HG02610 (cell line): Measurements from ENCODE around the gene CYP4A22.
"Not testable (repeated sequence)": the region's sequence is repeated elsewhere in the genome, so short reads cannot be mapped to it uniquely, and the experiment has no call there.

Source experiments
- ATAC-seq: cut with Tn5 transposase; IDR thresholded peaks from one replicate; pipeline ENCODE4 v1.9.1; 2021; ENCODE audit warnings: mild to moderate bottlenecking, moderate library complexity; ENCODE audit not compliant: unreplicated experiment

CYP4A22 gene, protein sequence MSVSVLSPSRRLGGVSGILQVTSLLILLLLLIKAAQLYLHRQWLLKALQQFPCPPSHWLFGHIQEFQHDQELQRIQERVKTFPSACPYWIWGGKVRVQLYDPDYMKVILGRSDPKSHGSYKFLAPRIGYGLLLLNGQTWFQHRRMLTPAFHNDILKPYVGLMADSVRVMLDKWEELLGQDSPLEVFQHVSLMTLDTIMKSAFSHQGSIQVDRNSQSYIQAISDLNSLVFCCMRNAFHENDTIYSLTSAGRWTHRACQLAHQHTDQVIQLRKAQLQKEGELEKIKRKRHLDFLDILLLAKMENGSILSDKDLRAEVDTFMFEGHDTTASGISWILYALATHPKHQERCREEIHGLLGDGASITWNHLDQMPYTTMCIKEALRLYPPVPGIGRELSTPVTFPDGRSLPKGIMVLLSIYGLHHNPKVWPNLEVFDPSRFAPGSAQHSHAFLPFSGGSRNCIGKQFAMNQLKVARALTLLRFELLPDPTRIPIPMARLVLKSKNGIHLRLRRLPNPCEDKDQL

DNA sequence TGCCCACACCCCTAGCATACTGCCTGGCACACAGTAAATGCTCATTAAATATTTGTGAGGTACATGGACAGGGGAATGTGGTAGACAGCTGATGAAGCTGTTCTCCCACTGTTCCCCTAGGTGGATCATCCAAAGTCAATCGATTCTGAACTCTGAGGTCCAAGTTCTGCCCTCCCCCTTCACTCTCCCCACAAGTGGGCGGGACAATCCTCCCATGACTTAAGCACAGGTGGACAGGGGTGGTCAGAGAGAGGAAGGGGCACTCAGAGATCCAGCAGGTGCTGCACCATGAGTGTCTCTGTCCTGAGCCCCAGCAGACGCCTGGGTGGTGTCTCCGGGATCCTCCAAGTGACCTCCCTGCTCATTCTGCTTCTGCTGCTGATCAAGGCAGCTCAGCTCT, at the start of gene CYP4A22:
Gene CYP4A22 (plus strand): TSS at position 244 of the 400 bp plus-strand sequence. CDS start 45 bp downstream, at position 289.
- no peak for ATAC-seq

DNA sequence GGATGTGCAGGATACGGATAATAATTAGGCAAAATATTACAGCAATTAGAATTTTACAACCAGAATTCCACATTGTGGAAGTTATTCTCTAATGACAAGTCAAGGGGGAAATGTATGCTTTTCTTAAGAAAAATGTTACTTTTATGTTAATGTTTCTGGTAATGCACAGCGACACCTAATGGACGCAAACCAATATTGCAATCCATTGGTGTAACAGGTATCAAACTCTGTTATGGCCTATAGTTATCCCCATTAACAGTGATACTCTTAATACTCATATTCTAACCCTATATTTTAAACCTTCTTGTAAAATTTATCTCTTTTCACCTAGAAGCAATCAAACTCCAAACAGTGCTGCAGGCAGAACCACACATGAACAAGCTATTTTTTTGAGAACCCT, 47.9 kb upstream of the CYP4A22 start:
- not testable (repeated sequence) for ATAC-seq

DNA sequence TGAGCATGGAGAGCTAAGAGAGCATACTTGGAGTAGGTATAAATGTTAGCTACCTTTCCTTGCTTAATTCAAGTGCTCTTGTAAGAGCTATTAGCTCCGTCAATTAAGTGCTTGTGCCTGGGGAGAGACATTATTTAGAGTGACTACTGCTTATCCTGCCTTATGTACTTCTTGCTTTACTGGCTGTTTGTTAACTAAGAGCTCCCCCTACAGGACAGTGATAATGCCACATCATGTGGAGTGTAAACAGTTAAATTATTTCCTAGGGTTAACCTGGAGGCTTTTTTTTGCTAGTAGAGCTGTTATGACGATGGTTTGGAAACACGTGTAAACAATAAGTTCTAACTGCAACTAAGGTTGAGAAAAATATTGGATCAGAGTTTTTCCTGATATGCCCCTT, 45.8 kb upstream of the CYP4A22 start:
- ATAC-seq: not testable (repeated sequence)

DNA sequence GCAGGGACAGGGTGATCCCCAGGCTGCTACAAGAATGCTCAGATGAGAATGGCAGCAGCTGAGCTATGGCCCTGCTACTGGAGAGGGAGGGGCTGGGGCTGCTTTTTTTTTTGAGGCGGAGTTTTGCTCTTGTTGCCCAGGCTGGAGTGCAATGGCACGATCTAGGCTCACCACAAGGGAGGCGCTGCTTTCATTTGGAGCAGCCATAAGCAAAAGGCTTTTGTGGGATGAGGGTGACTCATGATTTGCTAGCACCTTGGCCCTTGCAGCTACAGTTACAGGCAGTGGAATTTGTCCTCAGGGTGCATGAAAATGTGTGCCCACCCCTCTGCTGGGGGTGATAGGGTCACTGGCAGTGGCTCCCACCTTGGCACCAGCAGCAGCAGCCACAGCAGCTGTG, 32.4 kb upstream of the CYP4A22 start:
- ATAC-seq: no peak

DNA sequence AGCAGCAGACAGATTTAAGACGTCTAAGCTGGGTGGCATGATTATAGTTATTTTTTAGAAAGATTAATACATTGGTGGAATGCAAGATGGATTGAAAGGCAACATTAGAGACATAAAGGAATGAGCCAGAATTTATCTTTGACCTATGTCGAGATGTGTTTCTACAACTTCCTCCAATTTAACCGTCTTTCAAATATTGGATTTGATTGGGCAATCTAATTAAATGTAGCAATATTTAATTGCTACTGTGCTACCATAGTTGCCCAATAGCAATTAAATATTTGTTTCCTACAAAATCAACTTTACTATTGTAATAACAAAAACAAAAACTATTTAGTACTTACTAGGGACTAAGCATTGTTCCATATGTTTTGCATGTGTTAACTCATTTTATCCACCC, 30.4 kb upstream of the CYP4A22 start:
- no peak for ATAC-seq

DNA sequence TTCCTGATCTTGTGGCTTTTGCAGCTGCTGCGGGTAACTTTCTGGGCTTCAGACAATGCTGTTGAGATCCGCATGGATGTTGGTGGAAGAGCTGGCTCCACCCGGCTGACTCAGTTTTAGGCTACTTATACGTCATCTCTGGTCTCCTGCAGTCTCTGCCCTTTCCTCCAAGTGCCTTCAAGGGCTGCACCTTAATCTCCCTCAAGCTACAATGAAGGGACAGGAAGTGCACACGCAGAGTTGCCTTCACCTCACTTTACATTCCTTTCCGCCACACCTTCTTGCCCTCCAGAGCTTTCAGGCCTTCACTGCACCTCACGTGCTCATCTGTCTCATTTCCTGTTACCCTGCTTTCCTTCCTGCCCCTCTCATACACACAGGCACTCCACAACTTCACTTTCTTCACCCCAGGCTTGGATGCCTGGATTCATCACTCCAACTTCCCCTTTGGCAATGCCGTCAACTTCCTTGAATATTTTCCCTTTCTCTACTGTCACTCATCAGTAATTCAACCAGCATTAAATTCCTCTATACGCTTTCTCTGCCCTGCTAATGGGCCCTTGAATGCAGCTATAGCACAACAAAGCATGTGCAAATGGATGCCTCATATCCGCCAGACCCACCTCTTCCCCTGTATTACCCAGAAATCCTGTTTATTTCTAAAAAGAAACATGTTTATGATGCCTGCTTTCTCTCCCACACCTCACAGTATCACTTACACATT, 29.2 kb upstream of the CYP4A22 start:
- ATAC-seq: not testable (repeated sequence)

DNA sequence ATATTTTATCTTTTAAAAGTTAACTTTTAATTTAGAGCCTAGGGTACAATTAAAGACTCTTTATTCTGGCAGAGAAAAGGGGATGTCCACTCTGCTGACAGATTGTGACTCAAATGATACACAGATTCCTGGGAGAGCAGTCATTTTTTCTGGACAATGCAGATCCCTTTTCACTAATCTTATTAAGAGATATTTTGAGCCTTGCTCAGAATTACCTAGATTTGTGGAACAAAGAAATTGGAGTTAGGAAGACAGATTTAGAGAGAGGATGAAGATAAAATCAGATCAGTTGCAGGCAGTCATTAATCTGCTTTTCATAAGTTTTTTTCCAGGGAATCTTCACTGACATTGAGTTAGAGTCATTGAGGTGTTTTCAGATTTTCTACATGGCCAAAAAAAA, 27.8 kb upstream of the CYP4A22 start:
- ATAC-seq: not testable (repeated sequence)

DNA sequence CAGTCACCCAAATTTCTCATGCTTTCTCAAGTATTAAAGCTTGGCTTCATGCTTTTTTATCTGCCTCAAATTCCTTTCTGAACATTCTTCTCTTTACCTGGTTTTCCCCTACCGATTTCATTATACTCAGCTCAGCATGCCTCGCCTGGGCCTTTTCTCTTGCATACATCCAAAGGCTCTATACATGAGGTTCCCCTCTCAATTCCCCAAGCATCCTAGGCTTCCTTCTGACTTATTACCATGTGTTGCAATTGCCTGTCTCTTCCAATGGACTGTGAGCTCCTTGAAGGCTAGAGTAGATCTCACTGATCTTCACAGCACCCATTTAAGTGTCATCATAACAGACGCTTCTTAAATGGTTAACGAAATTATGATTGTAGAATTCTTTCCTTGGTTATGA, 24.1 kb upstream of the CYP4A22 start:
- ATAC-seq: no peak

DNA sequence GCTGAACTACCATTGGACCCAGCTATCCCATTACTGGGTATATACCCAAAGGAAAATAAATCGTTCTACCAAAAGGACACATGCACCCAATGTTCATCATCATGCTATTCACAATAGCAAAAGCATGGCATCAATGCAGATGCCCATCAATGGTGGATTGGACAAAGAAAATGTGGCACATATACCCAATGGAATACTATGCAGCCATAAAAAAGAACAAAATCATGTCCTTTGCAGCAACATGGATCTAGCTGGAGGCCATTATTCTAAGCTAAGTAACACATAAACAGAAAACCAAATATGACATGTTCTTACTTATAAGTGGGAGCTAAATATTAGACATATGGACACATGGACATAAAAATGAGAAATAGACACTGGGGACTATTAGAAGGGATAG, 16.2 kb upstream of the CYP4A22 start:
- ATAC-seq: not testable (repeated sequence)

DNA sequence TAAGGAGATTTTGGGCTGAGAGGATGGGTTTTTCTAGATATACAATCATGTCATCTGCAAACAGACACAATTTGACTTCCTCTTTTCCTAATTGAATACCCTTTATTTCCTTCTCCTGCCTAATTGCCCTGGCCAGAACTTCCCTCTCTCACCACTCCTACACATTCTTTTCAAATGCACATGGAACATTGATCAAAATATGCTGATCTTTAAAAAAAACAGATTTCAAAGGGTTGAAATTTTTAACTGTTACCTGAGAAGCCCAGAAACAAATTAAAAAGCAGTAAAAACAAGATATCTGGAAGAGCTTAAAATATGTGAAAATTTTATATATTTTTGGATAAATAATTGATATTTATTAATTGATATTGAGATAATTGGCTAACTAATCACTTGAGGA, 12.4 kb upstream of the CYP4A22 start:
- ATAC-seq: not testable (repeated sequence)

DNA sequence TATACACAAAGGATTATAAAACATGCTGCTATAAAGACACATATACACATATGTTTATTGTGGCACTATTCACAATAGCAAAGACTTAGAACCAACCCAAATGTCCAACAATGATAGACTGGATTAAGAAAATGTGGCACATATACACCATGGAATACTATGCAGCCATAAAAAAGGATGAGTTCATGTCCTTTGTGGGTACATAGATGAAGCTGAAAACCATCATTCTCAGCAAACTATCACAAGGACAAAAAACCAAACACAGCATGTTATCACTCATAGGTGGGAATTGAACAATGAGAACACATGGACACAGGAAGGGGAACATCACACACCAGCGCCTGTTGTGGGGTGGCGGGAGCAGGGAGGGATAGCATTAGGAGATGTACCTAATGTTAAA, 10.2 kb upstream of the CYP4A22 start:
- not testable (repeated sequence) for ATAC-seq

DNA sequence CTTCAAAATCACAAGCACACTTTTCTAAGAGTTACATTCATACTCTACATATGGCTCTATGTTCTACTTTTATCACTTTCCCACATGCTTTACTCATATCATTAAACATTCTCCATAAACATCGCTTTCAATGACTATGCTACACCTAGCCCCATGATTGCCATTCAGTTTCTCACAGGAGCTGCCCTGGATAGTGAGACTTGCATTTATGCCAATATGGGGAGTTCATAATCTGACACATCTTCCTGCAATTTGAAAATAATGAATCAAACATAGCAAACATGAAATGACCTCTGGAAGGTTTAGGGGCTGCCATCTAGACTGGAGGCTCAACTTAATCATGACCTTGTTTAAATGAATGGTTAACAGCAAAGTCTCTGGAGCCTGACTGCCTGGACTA, 9.0 kb upstream of the CYP4A22 start:
- ATAC-seq: no peak

DNA sequence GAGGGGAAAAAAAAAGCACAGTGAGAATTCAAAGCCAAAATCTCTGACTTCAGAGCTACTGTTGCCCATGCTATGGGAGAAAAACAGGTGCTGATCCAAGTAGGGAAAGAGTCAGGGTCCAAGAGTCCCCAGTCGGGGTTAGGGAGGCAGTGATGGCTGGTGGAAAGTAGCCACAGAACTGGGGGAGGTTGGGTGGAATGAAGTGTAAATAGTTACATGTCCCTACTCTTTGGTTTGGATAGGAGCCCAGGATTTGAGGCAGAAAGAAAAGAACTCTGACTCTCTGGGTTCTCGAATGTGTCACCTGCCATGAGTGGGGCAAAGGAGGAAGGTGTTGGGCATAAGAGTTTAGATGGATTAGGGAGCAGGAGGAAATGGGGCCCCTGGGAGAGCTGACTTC, 8.4 kb upstream of the CYP4A22 start:
- ATAC-seq: not testable (repeated sequence)

DNA sequence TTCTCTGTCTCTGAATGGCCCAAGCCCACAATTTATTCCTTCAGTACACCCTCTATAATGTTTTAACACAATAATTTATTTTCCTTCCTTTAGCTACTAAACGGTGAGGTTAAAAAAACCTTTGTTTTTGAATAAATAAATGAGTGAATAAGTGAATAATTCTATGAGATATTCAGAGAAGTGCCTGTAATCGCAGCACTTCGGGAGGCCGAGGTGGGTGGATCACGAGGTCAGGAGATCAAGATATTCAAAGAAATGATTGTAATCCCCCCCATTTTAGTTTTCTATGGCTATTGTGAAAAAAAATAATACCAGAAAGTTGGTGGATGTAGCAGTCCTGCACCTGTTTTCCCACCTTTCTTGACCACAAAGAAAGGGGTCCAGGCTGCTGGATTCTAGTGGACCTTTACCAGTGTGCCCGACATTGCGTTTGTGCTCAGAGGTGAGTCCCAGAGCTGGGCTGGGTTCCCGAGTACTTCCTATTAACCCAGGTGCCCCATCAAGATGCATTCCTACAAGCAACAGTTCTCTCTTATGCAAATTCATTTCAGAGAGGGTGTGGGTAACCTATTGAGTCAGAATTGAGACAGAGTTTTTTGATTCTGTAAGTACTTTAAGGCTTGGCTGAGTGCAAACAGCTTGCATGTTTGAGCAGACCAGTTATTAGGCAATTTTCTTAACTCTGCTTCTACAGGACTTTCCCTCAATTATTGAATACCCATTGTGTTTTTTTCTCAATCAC, 7.6 kb upstream of the CYP4A22 start:
- ATAC-seq: not testable (repeated sequence)

DNA sequence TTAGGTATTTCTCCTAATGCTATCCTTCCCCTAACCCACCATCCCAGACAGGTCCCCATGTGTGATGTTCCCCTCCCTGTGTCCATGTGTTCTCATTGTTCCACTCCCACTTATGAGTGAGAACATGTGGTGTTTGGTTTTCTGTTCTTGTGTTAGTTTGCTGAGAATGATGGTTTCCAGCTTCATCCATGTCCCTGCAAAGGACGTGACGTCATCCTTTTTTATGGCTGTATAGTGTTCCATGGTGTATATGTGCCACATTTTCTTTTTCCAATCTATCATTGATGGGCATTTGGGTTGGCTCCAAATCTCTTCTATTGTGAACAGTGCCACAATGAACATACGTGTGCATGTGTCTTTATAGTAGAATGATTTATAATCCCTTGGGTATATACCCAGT, 4.6 kb upstream of the CYP4A22 start:
- not testable (repeated sequence) for ATAC-seq

DNA sequence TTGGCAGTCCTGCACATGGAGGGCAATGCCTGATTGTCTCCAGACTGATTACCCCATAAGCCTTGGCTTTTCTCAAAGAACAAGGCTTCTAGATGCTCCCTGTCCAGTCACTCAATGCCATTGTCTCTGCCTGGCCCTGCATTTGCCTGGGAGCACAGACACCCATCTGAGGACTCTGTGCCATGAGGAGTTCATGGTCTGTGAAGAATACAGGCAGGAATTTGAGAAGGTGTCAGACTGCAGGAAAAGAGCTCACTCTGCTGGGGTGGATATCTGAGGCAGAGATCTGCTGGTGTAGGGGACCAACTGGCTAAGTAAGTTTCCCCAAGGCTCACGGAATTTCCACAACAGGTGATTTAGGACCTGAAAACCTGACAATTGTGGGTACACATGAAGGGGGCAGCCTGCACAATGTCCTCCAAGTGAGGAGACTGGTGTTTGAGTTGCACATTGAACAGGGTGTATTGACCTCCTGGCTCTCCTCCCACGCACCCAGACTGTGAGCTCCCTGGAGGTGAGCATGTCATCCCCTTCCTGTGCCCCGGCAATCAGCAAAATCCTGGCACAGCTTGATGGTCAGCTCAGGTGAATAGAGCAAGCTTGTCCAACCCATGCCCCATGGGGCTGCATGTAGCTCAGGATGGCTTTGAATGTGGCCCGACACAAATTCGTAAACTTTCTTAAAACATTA, 829 bp downstream of the CYP4A22 start:
- ATAC-seq: no peak

DNA sequence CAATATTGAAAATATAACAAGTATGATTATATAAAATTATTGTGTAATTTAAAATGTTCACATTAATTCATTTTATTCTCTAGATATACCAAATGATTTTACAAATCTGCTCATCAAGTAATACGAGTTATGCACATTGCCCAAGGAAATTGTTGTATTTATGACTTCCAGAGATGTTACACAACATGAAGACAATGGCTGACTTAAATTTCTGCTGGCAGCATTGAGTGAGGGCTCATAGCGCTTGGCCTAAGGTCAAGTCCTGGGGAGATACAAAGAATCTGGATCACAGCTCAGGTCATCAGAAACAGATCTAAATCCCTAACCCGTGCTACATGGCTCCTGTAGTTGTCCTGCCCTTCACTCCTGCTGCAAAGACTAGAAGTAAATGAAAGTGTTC, 3.1 kb downstream of the CYP4A22 start:
- ATAC-seq: not testable (repeated sequence)

DNA sequence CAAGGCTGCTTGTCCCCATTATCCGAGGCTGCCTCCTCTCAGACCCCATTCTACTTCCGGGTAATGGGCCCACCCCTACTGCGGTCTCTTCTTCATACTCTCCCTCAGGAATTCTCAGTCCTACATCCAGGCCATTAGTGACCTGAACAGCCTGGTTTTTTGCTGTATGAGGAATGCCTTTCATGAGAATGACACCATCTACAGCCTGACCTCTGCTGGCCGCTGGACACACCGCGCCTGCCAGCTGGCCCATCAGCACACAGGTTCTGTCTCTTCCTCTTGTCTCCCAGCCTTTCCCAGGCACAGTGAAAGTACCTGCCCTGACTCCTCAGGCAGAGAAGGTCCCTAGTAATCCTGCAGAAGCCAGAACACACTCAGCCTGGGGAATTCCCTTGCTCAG, 6.4 kb downstream of the CYP4A22 start:
- ATAC-seq: not testable (repeated sequence)

DNA sequence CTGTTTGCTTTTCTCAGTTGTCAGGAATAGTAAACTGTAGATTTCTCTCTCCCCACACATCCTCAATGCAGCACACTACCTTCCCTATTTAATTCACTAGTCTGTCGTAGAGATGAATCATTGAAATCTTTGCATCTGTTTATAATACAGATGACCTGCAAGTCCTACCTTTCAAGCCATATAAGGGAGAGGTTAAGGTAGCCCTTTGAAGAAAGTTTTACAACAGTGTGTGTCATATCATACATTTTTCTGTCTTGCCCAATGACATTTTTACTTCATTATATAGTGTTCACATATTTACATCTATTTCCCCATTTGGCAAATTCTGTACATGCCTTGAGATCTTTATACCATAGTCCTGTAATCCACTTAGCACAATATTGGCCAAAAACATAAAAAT, 9.3 kb downstream of the CYP4A22 start:
- ATAC-seq: not testable (repeated sequence)

DNA sequence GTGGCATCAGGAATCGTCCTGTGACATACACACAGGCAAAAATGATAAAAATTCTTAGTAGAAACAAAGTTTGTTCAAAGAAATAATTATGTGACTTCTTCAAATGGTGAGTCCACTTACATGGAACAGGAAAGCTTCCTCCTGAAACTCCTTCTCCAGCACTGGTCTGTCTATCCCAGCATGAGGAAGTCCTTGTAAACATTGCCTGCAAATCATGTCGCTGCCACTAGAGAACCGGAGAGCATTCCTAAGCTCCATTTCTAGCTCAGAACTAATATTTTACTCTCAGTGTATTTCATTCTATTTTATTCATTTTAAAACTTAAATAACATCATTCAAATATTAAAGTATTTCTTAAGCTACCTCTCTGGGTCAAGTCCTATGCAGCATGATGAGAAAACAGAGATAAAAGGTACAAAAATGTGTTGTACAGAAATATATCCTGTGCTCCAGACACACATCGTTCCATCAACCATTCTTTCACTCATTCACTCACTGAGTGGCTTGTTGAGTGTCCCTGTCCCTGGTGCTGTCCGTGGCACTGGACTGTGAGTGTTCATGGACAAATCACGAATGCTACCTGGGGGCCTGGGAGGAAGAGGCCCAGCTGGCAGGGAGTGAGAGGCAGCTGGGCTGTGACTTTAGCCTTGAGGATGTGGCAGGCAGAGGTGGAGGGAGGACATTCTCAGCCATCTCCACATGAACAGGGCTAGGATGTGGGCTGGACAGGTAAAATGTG, 10.0 kb downstream of the CYP4A22 start:
- ATAC-seq: no peak
